HCT116 (cell line): ENCODE results near the gene DDI2.

ENCODE experiments used
- CTCF ChIP-seq, 3 experiments: fragments of 200-600 bp in 1 of 3; sonication (generic) in 1 of 3; IDR thresholded peaks in 2 of 3; conservative IDR thresholded peaks in 1 of 3; 2 replicates each; pipeline ENCODE4 v1.5.1; 2012 to 2017; ENCODE audit warnings: low read depth in 2 of 3, low read length in 2 of 3, antibody characterized with exemption in 1 of 3, borderline replicate concordance in 1 of 3, control low read depth in 1 of 3, mild to moderate bottlenecking in 1 of 3, mixed read lengths in 1 of 3, mixed run types in 1 of 3, moderate library complexity in 1 of 3; ENCODE audit not compliant: insufficient read depth in 1 of 3
- EZH2phosphoT487 ChIP-seq: fragments of 200-600 bp; IDR thresholded peaks from 2 replicates; pipeline ENCODE4 v1.6.1; 2018; ENCODE audit warnings: antibody characterized with exemption, borderline replicate concordance
- POLR2A ChIP-seq: IDR thresholded peaks from 2 replicates; pipeline ENCODE4 v1.7.0; 2011; ENCODE audit warnings: borderline replicate concordance; ENCODE audit not compliant: insufficient read depth, insufficient read length; ENCODE audit errors: extremely low read depth

GRCh38 chr1:15707239-15707925 is 90.1 kb downstream of the DDI2 start:
- no peak for TF ChIP-seq EZH2phosphoT487
- TF ChIP-seq POLR2A, result no peak
- no peak for TF ChIP-seq CTCF (IDR thresholded peaks at IDR 0.05 in 2 of 3, conservative IDR thresholded peaks at IDR 0.05 in 1 of 3; ENCODE audit: borderline replicate concordance in 1 of 3, insufficient read depth in 1 of 3, low read depth in 2 of 3, low read length in 2 of 3)
